ENCODE data around the gene OPRL1.
A peak's percentile ranks its signal among the peaks of the same experiment; 100 is the strongest.
"Not testable (repeated sequence)": the region's sequence is repeated elsewhere in the genome, so short reads cannot be mapped to it uniquely, and the experiment has no call there.

The OPRL1 gene

GRCh38 chr20:64073476-64074183 lies 6.3 kb upstream of the OPRL1 start:
- DNase-seq, result no peak

GRCh38 chr20:64074184-64074789 lies 5.6 kb upstream of the OPRL1 start:
- no peak for DNase-seq

- DNase-seq, result no peak
Measured at GRCh38 chr20:64074963-64075362, 4.9 kb upstream of the OPRL1 start.

- no peak for DNase-seq
Measured at GRCh38 chr20:64075556-64075955, 4.3 kb upstream of the OPRL1 start.

- no peak for DNase-seq
Measured at GRCh38 chr20:64076061-64076997, 3.6 kb upstream of the OPRL1 start.

- DNase-seq, result no peak
Measured at GRCh38 chr20:64077094-64077493, 2.8 kb upstream of the OPRL1 start.

GRCh38 chr20:64077541-64077875 lies 2.4 kb upstream of the OPRL1 start:
- no peak for DNase-seq

GRCh38 chr20:64077876-64078551 lies 1.9 kb upstream of the OPRL1 start:
- DNase-seq, result no peak

- DNase-seq, result no peak
Measured at GRCh38 chr20:64078934-64079272, 979 bp upstream of the OPRL1 start.

GRCh38 chr20:64079273-64080012 lies 439 bp upstream of the OPRL1 start, which contains the start of gene RGS19:
Gene RGS19, minus strand, starts transcription at chr20:64079518. Its CDS starts 2,632 bp downstream, at chr20:64076886.
- DNase-seq, result peak; percentile 91

- no peak for DNase-seq
Measured at GRCh38 chr20:64080813-64081623, 1.1 kb downstream of the OPRL1 start.

- DNase-seq, result no peak
Measured at GRCh38 chr20:64081624-64081964, 1.7 kb downstream of the OPRL1 start.

GRCh38 chr20:64082126-64082731 lies 2.3 kb downstream of the OPRL1 start:
- DNase-seq, result no peak

GRCh38 chr20:64082820-64083377 lies 3.0 kb downstream of the OPRL1 start:
- DNase-seq, result no peak

- DNase-seq, result peak; percentile 86
Measured at GRCh38 chr20:64083378-64083803, 3.5 kb downstream of the OPRL1 start.

- no peak for DNase-seq
Measured at GRCh38 chr20:64083804-64084684, 4.2 kb downstream of the OPRL1 start, which contains the start of gene LKAAEAR1. Gene LKAAEAR1, minus strand, starts transcription at chr20:64084398. Its CDS starts 179 bp downstream, at chr20:64084219.

GRCh38 chr20:64084685-64085152 lies 4.8 kb downstream of the OPRL1 start:
- no peak for DNase-seq

- no peak for DNase-seq
Measured at GRCh38 chr20:64086801-64087200, 6.9 kb downstream of the OPRL1 start.

- not testable (repeated sequence) for DNase-seq
Measured at GRCh38 chr20:64087226-64087825, 7.4 kb downstream of the OPRL1 start.

All from 8988T (cell line).